ENCODE data around the gene HDAC4. TPM values are rescaled to one million over a fixed set of nuclear protein-coding genes. Genes with fewer than 3 reads are reported as not detected.

The HDAC4 gene
- total and polyA plus RNA-seq, 9 of the 15 experiments (the other 6 are each of a cell fraction or from before 2014, with no cell fraction given) = 0.11 to 20.2 (median 4.0) TPM

- Histone ChIP-seq H3K4me2 (ENCODE audit: insufficient read depth, low read length) (no peak overlapping the region), H3K9me3 (replicated peaks; ENCODE audit: control insufficient read depth, insufficient read depth, low read depth, low read length) (no peaks in the 10 kb centered on the region), H3K4me1 (replicated peaks in 1 of 2; ENCODE audit: control insufficient read depth in 2 of 2, insufficient read depth in 2 of 2, low read length in 2 of 2) (peaks cover 8 to 56% of the 10 kb centered on the region in 2 experiments; a peak in 4 of 5 replicates), H3K9ac (ENCODE audit: insufficient read depth in 1 of 2, low read depth in 2 of 2, low read length in 2 of 2) (peak overlapping the region in 1 of 2 experiments; percentile 52; a peak in 2 of 4 replicates), H3K4me3 (no peak overlapping the region), H3K27me3 (ENCODE audit: control insufficient read depth in 2 of 2, insufficient read depth in 2 of 2, low read length in 2 of 2) (no peaks in the 10 kb centered on the region), H3K27ac (ENCODE audit: extremely low read depth, low read depth, low read length) (no peak overlapping the region), H4K20me1 (replicated peaks; ENCODE audit: control insufficient read depth, insufficient read depth, low read length) (0 out of 2 replicates have a peak, but pooled peaks cover 4% of the 10 kb centered on the region), H3K79me2 (ENCODE audit: control insufficient read depth, insufficient read depth, low read length) (peaks cover 11% of the 10 kb centered on the region; the same call in 2 of the 3 replicates), H2AFZ (ENCODE audit: low read depth, low read length) (no peak overlapping the region), H3K9me1 (ENCODE audit: control insufficient read depth, insufficient read depth, low read length) (no peaks in the 10 kb centered on the region), H3K36me3 (ENCODE audit: control insufficient read depth, insufficient read depth, low read length) (peaks cover 4% of the 10 kb centered on the region; the same call in 1 of the 3 replicates)
- BruUV-seq (replicated peaks) = no TSS peak
- CTCF ChIA-PET (ENCODE audit: low intra/inter-chr PET ratio) = no interaction called here
- DNase-seq (ENCODE audit: extremely low read depth in 1 of 4, low spot score in 3 of 4) (no peak), ATAC-seq (no peak), FAIRE-seq (no peak)
- intact Hi-C loops (cut with micrococcal nuclease) = loop anchor here (10.0 kb wide), 1 partner anchor 68 kb away; no protein-coding TSS in a partner anchor
- WGBS (ENCODE audit: insufficient coverage, low coverage, missing lambda C conversion rate) = 63% methylated on average over 8 of the region's 16 CpGs
- in situ Hi-C loops (cut with MboI) = no loop called here
- POLR2A ChIA-PET = no interaction called here
- TF ChIP-seq PTTG1 (tag; IDR thresholded peaks at IDR 0.05; ENCODE audit: low read depth) (no peak), CBFA2T2 (conservative IDR thresholded peaks at IDR 0.05) (no peak), CHD1 (IDR thresholded peaks at IDR 0.05; ENCODE audit: low read length) (no peak), KLF10 (CRISPR knock-in tag; IDR thresholded peaks at IDR 0.05) (no peak), JUN (IDR thresholded peaks at IDR 0.05; ENCODE audit: borderline replicate concordance, low read depth, low read length) (no peak), JUN (CRISPR knock-in tag; IDR thresholded peaks at IDR 0.05; ENCODE audit: borderline replicate concordance) (no peak), ZNF174 (CRISPR knock-in tag; IDR thresholded peaks at IDR 0.05) (no peak), SMAD3 (CRISPR knock-in tag; conservative IDR thresholded peaks at IDR 0.05) (no peak), RFX1 (IDR thresholded peaks at IDR 0.05) (no peak), TAL1 (IDR thresholded peaks at IDR 0.05) (no peak), MCM7 (IDR thresholded peaks at IDR 0.05) (no peak)
- TF ChIP-seq, protein P1, sequence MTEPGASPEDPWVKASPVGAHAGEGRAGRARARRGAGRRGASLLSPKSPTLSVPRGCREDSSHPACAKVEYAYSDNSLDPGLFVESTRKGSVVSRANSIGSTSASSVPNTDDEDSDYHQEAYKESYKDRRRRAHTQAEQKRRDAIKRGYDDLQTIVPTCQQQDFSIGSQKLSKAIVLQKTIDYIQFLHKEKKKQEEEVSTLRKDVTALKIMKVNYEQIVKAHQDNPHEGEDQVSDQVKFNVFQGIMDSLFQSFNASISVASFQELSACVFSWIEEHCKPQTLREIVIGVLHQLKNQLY (CRISPR knock-in tag; conservative IDR thresholded peaks at IDR 0.05) = no peak
- TF ChIP-seq, protein P2, sequence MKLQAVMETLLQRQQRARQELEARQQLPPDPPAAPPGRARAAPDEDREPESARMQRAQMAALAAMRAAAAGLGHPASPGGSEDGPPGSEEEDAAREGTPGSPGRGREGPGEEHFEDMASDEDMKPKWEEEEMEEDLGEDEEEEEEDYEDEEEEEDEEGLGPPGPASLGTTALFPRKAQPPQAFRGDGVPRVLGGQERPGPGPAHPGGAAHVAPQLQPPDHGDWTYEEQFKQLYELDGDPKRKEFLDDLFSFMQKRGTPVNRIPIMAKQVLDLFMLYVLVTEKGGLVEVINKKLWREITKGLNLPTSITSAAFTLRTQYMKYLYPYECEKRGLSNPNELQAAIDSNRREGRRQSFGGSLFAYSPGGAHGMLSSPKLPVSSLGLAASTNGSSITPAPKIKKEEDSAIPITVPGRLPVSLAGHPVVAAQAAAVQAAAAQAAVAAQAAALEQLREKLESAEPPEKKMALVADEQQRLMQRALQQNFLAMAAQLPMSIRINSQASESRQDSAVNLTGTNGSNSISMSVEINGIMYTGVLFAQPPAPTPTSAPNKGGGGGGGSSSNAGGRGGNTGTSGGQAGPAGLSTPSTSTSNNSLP (IDR thresholded peaks at IDR 0.05; ENCODE audit: borderline replicate concordance, low read depth, low read length) = no peak
- TF ChIP-seq, protein P3, sequence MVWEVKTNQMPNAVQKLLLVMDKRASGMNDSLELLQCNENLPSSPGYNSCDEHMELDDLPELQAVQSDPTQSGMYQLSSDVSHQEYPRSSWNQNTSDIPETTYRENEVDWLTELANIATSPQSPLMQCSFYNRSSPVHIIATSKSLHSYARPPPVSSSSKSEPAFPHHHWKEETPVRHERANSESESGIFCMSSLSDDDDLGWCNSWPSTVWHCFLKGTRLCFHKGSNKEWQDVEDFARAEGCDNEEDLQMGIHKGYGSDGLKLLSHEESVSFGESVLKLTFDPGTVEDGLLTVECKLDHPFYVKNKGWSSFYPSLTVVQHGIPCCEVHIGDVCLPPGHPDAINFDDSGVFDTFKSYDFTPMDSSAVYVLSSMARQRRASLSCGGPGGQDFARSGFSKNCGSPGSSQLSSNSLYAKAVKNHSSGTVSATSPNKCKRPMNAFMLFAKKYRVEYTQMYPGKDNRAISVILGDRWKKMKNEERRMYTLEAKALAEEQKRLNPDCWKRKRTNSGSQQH (CRISPR knock-in tag; IDR thresholded peaks at IDR 0.05) = no peak
- TF ChIP-seq, protein P4, sequence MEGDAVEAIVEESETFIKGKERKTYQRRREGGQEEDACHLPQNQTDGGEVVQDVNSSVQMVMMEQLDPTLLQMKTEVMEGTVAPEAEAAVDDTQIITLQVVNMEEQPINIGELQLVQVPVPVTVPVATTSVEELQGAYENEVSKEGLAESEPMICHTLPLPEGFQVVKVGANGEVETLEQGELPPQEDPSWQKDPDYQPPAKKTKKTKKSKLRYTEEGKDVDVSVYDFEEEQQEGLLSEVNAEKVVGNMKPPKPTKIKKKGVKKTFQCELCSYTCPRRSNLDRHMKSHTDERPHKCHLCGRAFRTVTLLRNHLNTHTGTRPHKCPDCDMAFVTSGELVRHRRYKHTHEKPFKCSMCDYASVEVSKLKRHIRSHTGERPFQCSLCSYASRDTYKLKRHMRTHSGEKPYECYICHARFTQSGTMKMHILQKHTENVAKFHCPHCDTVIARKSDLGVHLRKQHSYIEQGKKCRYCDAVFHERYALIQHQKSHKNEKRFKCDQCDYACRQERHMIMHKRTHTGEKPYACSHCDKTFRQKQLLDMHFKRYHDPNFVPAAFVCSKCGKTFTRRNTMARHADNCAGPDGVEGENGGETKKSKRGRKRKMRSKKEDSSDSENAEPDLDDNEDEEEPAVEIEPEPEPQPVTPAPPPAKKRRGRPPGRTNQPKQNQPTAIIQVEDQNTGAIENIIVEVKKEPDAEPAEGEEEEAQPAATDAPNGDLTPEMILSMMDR (IDR thresholded peaks at IDR 0.05 in 2 of 3, conservative IDR thresholded peaks at IDR 0.05 in 1 of 3; ENCODE audit: insufficient read depth in 2 of 3, low read depth in 1 of 3, low read length in 3 of 3) = no peak
These were observed 73.8 kb downstream of the HDAC4 start for GRCh38 chr2:239326831-239327535.
